GM12878 (cell line): ENCODE data around the gene RASGRP3. TPM values are rescaled to one million over a fixed set of nuclear protein-coding genes. Genes with fewer than 3 reads are reported as not detected.
A peak's percentile ranks its signal among the peaks of the same experiment; 100 is the strongest.

Experiments used
- BRCA1 ChIP-seq: IDR thresholded peaks from 2 replicates; pipeline ENCODE4 v1.6.1; 2011; ENCODE audit warnings: low read depth, low read length, improper control_type of control experiment
- CBFB ChIP-seq: IDR thresholded peaks from 2 replicates; pipeline ENCODE4 v1.6.1; 2016; ENCODE audit warnings: antibody characterized with exemption, low read depth
- E2F4 ChIP-seq: IDR thresholded peaks from 2 replicates; pipeline ENCODE4 v1.6.1; 2012; ENCODE audit warnings: low read depth, low read length, improper control_type of control experiment
- EGR1 ChIP-seq, 2 experiments: IDR thresholded peaks; 1 replicate in 1 of 2; 2 replicates in 1 of 2; pipeline ENCODE4 v1.6.1; 2011 to 2012; ENCODE audit warnings: low read depth in 2 of 2, low read length in 2 of 2, borderline replicate concordance in 1 of 2, mild to moderate bottlenecking in 1 of 2, moderate library complexity in 1 of 2
- HDGF ChIP-seq: fragments of 450-650 bp; IDR thresholded peaks from 2 replicates; pipeline ENCODE4 v1.6.1; 2016; ENCODE audit warnings: antibody characterized with exemption
- IRF5 ChIP-seq: fragments of 450-650 bp; IDR thresholded peaks from 2 replicates; pipeline ENCODE4 v1.6.1; 2017; ENCODE audit warnings: borderline replicate concordance
- KAT2A ChIP-seq: conservative IDR thresholded peaks from 2 replicates; pipeline ENCODE4 v1.6.1; 2011; ENCODE audit warnings: low read depth, low read length; ENCODE audit not compliant: control insufficient read depth
- KLF5 ChIP-seq: fragments of 450-650 bp; IDR thresholded peaks from 2 replicates; pipeline ENCODE4 v1.6.1; 2014; ENCODE audit warnings: mild to moderate bottlenecking; ENCODE audit not compliant: partially characterized antibody
- NBN ChIP-seq: fragments of 450-650 bp; IDR thresholded peaks from 2 replicates; pipeline ENCODE4 v1.6.1; 2016
- NFIC ChIP-seq: IDR thresholded peaks from 2 replicates; pipeline ENCODE4 v1.6.1; 2012; ENCODE audit warnings: low read depth, mild to moderate bottlenecking, inconsistent platforms, low read length, moderate library complexity
- NFXL1 ChIP-seq: fragments of 450-650 bp; IDR thresholded peaks from 2 replicates; pipeline ENCODE4 v1.6.1; 2017; ENCODE audit warnings: antibody characterized with exemption, mild to moderate bottlenecking, borderline replicate concordance
- NFYB ChIP-seq: IDR thresholded peaks from 2 replicates; pipeline ENCODE4 v1.6.1; 2011; ENCODE audit warnings: low read depth, mild to moderate bottlenecking, low read length, improper control_type of control experiment, moderate library complexity; ENCODE audit not compliant: insufficient read depth
- NR2F1 ChIP-seq: fragments of 450-650 bp; conservative IDR thresholded peaks from 2 replicates; pipeline ENCODE4 v1.6.1; 2017; ENCODE audit warnings: mild to moderate bottlenecking
- POU2F2 ChIP-seq: IDR thresholded peaks from 3 replicates; pipeline ENCODE4 v1.6.1; 2011; ENCODE audit warnings: low read depth, mild to moderate bottlenecking, low read length, borderline replicate concordance
- RAD51 ChIP-seq: fragments of 450-650 bp; IDR thresholded peaks from 2 replicates; pipeline ENCODE4 v1.6.1; 2016; ENCODE audit warnings: moderate library complexity, mild to moderate bottlenecking, inconsistent platforms
- RB1 ChIP-seq: fragments of 450-650 bp; formaldehyde crosslinking; IDR thresholded peaks from 2 replicates; pipeline ENCODE4 v1.6.1; 2017; ENCODE audit warnings: mild to moderate bottlenecking, borderline replicate concordance
- RFX5 ChIP-seq: IDR thresholded peaks from 2 replicates; pipeline ENCODE4 v1.6.1; 2011; ENCODE audit warnings: low read depth, low read length, improper control_type of control experiment
- SIN3A ChIP-seq: IDR thresholded peaks from 2 replicates; pipeline ENCODE4 v1.6.1; 2012; ENCODE audit warnings: low read depth, low read length, improper control_type of control experiment
- SMC3 ChIP-seq: IDR thresholded peaks from 2 replicates; pipeline ENCODE4 v1.6.1; 2011; ENCODE audit warnings: low read length, improper control_type of control experiment, borderline replicate concordance
- SREBF2 ChIP-seq: IDR thresholded peaks from 2 replicates; pipeline ENCODE4 v1.6.1; 2012; ENCODE audit warnings: mild to moderate bottlenecking, low read length
- STAT3 ChIP-seq: IDR thresholded peaks from 2 replicates; pipeline ENCODE4 v1.6.1; 2011; ENCODE audit warnings: low read depth, low read length, improper control_type of control experiment
- SUZ12 ChIP-seq: fragments of 200-600 bp; sonication (generic); IDR thresholded peaks from one replicate; pipeline ENCODE4 v1.6.1; 2018; ENCODE audit warnings: antibody characterized with exemption, mild to moderate bottlenecking; ENCODE audit not compliant: unreplicated experiment
- TAF1 ChIP-seq: IDR thresholded peaks from 2 replicates; pipeline ENCODE4 v1.6.1; 2011; ENCODE audit warnings: mild to moderate bottlenecking, low read depth, low read length, borderline replicate concordance
- TCF12 ChIP-seq: IDR thresholded peaks from 2 replicates; pipeline ENCODE4 v1.6.1; 2011; ENCODE audit warnings: low read depth, mild to moderate bottlenecking, low read length
- TCF3 ChIP-seq: IDR thresholded peaks from 2 replicates; pipeline ENCODE4 v1.6.1; 2012; ENCODE audit warnings: low read depth, mild to moderate bottlenecking, low read length, borderline replicate concordance; ENCODE audit not compliant: insufficient read depth
- WRNIP1 ChIP-seq: IDR thresholded peaks from 2 replicates; pipeline ENCODE4 v1.6.1; 2011; ENCODE audit warnings: low read depth, low read length, improper control_type of control experiment, borderline replicate concordance
- ZNF24 ChIP-seq: fragments of 450-650 bp; IDR thresholded peaks from 2 replicates; pipeline ENCODE4 v1.6.1; 2017; ENCODE audit warnings: antibody characterized with exemption, mild to moderate bottlenecking
- ZNF274 ChIP-seq: IDR thresholded peaks from one replicate; pipeline ENCODE4 v1.8.0; 2011; ENCODE audit not compliant: insufficient read length, insufficient read depth
- polyA plus RNA-seq, 11 experiments: library from polyadenylated mRNA; depleted of rRNA in 4 of 11; unstranded in 6 of 11; stranded (reverse) in 5 of 11; fragments of >200 nt; fragmentation: Nextera tagmentation in 4 of 11; fragmentation: Illumina TruSeq in 1 of 11; extraction: Ambion mirVana in 4 of 11; extraction: Trizol in 1 of 11; gene quantifications; 1 replicate in 1 of 11; 2 replicates in 10 of 11; pipeline versions ENCODE4 v1.2.1 to v1.2.3, GENCODE V29; 2011 to 2016; ENCODE audit warnings: inconsistent platforms in 2 of 11, missing spikeins in 2 of 11, low read depth in 1 of 11
- total RNA-seq, 4 experiments: library from RNA; depleted of rRNA in 3 of 4; stranded (reverse); fragments of >200 nt in 3 of 4; fragmentation: Illumina TruSeq in 1 of 4; extraction: Trizol in 1 of 4; gene quantifications; 2 replicates each; pipeline versions ENCODE4 v1.2.1 to v1.2.3, GENCODE V29; 2013 to 2021
- TF ChIP-seq, protein P1 (sequence below): fragments of 450-650 bp; conservative IDR thresholded peaks from 2 replicates; pipeline ENCODE4 v1.6.1; 2017; ENCODE audit warnings: mild to moderate bottlenecking, moderate library complexity

The RASGRP3 gene
- total and polyA plus RNA-seq, 10 of the 15 experiments (the other 5 are each of a cell fraction or from before 2014, with no cell fraction given) = 31.6 to 106 (median 64.7) TPM

- no peak for TF ChIP-seq NFXL1
- TF ChIP-seq SMC3 = no peak
- TF ChIP-seq ZNF24 = no peak
- TF ChIP-seq RFX5 = no peak
- TF ChIP-seq RB1 = no peak
- no peak for TF ChIP-seq WRNIP1
- TF ChIP-seq KAT2A = no peak
- TF ChIP-seq BRCA1 = no peak
- peak; percentile 48; the same call in 1 of the 2 replicates for TF ChIP-seq TCF3
- TF ChIP-seq EGR1 (IDR thresholded peaks at IDR 0.05; ENCODE audit: borderline replicate concordance in 1 of 2, low read depth in 2 of 2, low read length in 2 of 2) = no peak
- no peak for TF ChIP-seq NR2F1
- TF ChIP-seq NBN = peak; percentile 22
- no peak for TF ChIP-seq ZNF274
- TF ChIP-seq SUZ12 = no peak
- TF ChIP-seq SIN3A = no peak; the same call in 1 of the 2 replicates
- TF ChIP-seq RAD51 = no peak
- peak; percentile 85; the same call in 2 of the 3 replicates for TF ChIP-seq POU2F2
- TF ChIP-seq STAT3 = no peak
- no peak for TF ChIP-seq IRF5
- TF ChIP-seq E2F4 = no peak
- TF ChIP-seq NFIC = no peak
- TF ChIP-seq KLF5 = no peak
- peak; percentile 54; the same call in 1 of the 2 replicates for TF ChIP-seq TCF12
- TF ChIP-seq HDGF = peak; percentile 80; the same call in 1 of the 2 replicates
- no peak; the same call in 1 of the 2 replicates for TF ChIP-seq NFYB
- TF ChIP-seq TAF1 = peak; percentile 20; the same call in 1 of the 2 replicates
- no peak for TF ChIP-seq SREBF2
- TF ChIP-seq, protein P1, sequence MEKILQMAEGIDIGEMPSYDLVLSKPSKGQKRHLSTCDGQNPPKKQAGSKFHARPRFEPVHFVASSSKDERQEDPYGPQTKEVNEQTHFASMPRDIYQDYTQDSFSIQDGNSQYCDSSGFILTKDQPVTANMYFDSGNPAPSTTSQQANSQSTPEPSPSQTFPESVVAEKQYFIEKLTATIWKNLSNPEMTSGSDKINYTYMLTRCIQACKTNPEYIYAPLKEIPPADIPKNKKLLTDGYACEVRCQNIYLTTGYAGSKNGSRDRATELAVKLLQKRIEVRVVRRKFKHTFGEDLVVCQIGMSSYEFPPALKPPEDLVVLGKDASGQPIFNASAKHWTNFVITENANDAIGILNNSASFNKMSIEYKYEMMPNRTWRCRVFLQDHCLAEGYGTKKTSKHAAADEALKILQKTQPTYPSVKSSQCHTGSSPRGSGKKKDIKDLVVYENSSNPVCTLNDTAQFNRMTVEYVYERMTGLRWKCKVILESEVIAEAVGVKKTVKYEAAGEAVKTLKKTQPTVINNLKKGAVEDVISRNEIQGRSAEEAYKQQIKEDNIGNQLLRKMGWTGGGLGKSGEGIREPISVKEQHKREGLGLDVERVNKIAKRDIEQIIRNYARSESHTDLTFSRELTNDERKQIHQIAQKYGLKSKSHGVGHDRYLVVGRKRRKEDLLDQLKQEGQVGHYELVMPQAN = 0 out of 2 replicates have a peak, but pooled peaks have one; percentile 21
- TF ChIP-seq CBFB = no peak
Measured at GRCh38 chr2:33599175-33599942, 122.9 kb downstream of the RASGRP3 start, which contains the start of gene FAM98A (continued).
